IgD-negative memory B cell (primary cell): ENCODE measurements around the gene GDI1. TPM values are rescaled to one million over a fixed set of nuclear protein-coding genes. Genes with fewer than 3 reads are reported as not detected.
"Not testable (repeated sequence)": the region's sequence is repeated elsewhere in the genome, so short reads cannot be mapped to it uniquely, and the experiment has no call there.

Experiments used
- H3K27ac Mint-ChIP-seq, 3 donors: one replicate each; pipeline ENCODE4 v1.8.0; 2020 to 2022; ENCODE audit warnings: mild to moderate bottlenecking in 3 of 3, mixed read lengths in 3 of 3, moderate library complexity in 1 of 3
- H3K27me3 Mint-ChIP-seq: one replicate; pipeline ENCODE4 v1.8.0; 2021; ENCODE audit warnings: mixed read lengths
- H3K36me3 Mint-ChIP-seq: one replicate; pipeline ENCODE4 v1.8.0; 2020; ENCODE audit warnings: mild to moderate bottlenecking, mixed read lengths
- H3K4me1 Mint-ChIP-seq, 3 donors: one replicate each; pipeline ENCODE4 v1.8.0; 2020 to 2022; ENCODE audit warnings: mixed read lengths in 3 of 3, mild to moderate bottlenecking in 1 of 3
- H3K4me3 Mint-ChIP-seq, 4 donors: one replicate each; pipeline ENCODE4 v1.8.0; 2020 to 2022; ENCODE audit warnings: mild to moderate bottlenecking in 4 of 4, mixed read lengths in 4 of 4, moderate library complexity in 3 of 4
- H3K9me3 Mint-ChIP-seq, 3 donors: one replicate each; pipeline ENCODE4 v1.8.0; 2020 to 2021; ENCODE audit warnings: mixed read lengths in 3 of 3, mild to moderate bottlenecking in 1 of 3
- polyA plus RNA-seq: library from polyadenylated mRNA; unstranded; fragments of 300-500 nt; fragmentation: Illumina TruSeq; gene quantifications from one replicate; pipeline ENCODE4 v1.2.3, GENCODE V29; 2021

The GDI1 gene
- polyA plus RNA-seq = 38.1 TPM

DNA sequence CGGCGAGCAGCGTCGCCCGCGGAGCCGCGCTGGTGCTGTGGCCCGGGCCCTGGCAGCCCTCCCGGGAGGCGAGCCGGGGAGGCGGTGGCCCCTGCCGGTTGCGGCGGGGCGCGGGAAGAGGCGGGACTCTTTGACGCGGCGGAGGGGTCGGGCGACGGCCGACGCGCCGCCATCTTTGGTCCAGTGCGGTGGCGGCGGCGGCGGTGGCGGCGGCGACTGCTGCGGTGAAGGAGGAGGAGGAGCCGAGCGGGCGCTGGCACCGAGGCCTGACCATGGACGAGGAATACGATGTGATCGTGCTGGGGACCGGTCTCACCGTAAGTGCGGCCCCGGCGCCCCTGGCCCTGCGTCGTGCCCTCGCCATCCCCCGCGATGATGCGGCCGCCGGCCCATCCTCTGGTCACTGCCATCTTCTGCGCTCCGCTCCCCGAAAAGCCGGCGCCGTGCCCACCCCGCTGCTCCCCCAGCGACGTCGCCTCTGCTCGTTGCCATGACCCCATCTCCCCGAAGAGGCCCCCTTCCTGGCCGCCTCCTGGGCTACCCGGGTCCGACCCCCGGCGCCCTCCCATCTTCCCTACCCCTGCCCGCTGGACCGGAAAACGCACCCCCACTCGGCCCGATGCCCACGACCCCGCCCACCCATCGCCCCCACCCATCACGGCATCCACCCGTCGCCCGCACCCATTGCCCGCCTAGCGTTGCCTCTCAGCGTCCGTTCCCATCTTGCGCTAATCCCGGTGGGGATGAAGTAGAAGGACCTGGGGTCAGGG, at the start of gene GDI1:
Gene GDI1 (plus strand): TSS at position 172 of the 770 bp plus-strand sequence. CDS start 101 bp downstream, at position 273.
- peaks cover 0 to 6% (median 0%) of the 10 kb centered on the region in 3 donors for H3K4me1 Mint-ChIP-seq
- peak within 1 kb of the TSS; percentile 78 to 89 (median 86) for H3K4me3 Mint-ChIP-seq
- peaks cover 3% of the 10 kb centered on the region for H3K36me3 Mint-ChIP-seq
- H3K27ac Mint-ChIP-seq = peak within 1 kb of the TSS; percentile 47 to 93 (median 92)
- H3K27me3 Mint-ChIP-seq = no peaks in the 10 kb centered on the region
- no peaks in the 10 kb centered on the region for H3K9me3 Mint-ChIP-seq

DNA sequence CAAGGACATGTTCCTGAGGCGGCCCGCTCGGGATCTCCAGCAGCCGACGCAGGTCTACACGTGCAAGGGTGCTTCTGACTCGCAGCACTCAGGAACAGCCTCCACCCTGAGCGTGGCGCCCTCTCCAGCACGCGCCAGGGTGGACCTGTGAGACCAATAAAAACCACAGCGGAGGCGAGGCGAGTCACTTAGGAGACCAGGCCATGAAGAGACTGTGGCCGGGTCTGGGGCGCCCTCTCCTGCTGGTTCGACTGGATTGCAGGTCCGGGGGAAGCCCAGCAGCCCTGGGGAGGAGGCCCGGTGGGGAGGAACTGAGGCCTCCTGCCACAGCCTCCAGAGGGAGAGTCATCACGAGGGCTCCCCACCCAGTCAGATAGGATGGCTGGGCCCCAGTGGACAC, 48.9 kb upstream of the GDI1 start:
- H3K4me1 Mint-ChIP-seq, H3K9me3 Mint-ChIP-seq, H3K27ac Mint-ChIP-seq, H3K4me3 Mint-ChIP-seq, H3K36me3 Mint-ChIP-seq, H3K27me3 Mint-ChIP-seq: not testable (repeated sequence)

DNA sequence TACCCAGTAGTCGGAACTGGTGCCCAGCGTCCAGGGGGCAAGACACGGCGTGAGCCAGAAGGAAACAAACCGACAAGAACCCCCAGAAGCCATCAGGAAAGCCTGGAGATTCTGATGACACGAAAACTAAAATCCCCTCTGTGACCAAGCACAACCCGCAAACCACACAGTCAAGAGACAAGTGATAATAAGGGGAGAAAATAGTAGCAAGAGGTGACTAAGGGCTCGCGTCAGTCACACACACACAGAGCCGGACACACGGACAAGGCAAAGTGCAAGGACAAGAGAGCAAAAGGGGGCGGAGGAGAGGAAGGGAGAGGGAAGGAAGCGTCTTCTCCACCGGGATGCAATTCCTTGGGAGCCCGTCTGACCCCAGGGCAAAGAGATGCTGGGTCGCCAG, 48.3 kb upstream of the GDI1 start:
- H3K4me1 Mint-ChIP-seq, H3K4me3 Mint-ChIP-seq, H3K36me3 Mint-ChIP-seq, H3K27ac Mint-ChIP-seq, H3K27me3 Mint-ChIP-seq, H3K9me3 Mint-ChIP-seq: not testable (repeated sequence)

DNA sequence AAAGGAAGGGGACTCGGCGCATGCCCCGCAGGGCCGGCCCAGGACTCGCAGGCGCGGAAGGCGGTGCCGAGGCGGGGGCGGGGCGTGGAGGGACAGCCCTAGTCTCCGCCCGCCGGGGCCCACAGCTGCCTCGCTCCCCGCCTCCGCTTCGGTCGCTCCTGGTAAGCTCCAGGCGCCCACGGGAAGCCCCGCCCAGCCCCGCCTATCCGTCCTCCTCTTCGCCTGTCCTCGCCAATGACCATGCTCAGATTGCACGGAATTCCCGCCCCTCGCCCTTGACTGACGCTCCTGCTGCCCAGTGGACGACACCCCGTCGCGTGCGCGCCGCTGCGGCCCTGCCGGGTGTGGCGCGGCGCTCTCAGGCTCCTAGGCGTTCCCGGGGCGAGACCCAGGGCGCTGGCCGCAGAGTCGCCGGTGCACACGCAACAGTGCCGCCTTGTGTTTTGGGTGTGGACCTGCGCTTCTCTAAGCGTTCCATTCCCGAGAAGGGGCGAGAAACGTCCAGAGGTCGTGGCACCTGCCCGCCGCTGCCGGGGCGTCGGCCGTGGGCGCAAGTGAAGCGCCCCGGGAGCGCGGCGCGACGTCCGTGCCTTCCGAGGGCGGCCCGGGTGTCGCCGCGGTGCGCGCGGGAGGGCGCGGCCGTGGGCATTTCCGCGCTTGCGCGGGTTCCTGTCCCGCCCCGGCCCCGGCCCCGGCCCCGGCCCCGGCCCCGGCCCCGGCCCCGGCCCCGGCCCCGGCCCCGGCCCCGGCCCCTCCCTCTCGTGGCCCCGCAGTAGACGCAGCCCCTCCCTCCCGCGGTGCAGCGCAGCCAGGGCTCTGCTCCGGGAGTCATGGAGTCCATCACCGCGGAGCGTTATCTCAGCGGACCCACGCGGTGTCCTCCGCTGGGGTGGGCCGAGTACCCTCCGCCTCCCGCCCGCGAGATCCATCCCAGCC, 46.9 kb upstream of the GDI1 start:
- H3K27ac Mint-ChIP-seq, H3K4me1 Mint-ChIP-seq, H3K27me3 Mint-ChIP-seq, H3K36me3 Mint-ChIP-seq, H3K9me3 Mint-ChIP-seq, H3K4me3 Mint-ChIP-seq: not testable (repeated sequence)

DNA sequence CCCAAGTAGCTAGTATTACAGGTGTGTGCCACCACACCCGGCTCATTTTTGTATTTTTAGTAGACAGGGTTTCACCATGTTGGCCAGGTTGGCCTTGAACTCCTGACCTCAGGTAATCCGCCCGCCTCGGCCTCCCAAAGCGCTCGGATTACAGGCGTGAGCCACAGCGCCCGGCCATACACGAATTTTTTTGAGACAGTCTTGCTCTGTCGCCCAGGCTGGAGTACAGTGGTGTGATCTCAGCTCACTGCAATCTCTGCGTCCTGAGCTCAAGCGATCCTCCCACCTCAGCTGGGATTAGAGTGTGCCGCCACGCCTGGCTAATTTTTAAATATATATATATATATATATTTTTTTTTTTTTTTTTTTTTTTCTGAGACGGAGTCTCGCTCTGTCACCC, 40.6 kb upstream of the GDI1 start:
- H3K36me3 Mint-ChIP-seq, H3K9me3 Mint-ChIP-seq, H3K27me3 Mint-ChIP-seq: not testable (repeated sequence)
- Mint-ChIP-seq H3K27ac (peak overlapping the region in 2 of 3 donors; percentile 32 to 67), H3K4me1 (peaks cover 7 to 14% (median 8%) of the 10 kb centered on the region in 3 donors), H3K4me3 (peak overlapping the region; percentile 28 to 99 (median 62))

DNA sequence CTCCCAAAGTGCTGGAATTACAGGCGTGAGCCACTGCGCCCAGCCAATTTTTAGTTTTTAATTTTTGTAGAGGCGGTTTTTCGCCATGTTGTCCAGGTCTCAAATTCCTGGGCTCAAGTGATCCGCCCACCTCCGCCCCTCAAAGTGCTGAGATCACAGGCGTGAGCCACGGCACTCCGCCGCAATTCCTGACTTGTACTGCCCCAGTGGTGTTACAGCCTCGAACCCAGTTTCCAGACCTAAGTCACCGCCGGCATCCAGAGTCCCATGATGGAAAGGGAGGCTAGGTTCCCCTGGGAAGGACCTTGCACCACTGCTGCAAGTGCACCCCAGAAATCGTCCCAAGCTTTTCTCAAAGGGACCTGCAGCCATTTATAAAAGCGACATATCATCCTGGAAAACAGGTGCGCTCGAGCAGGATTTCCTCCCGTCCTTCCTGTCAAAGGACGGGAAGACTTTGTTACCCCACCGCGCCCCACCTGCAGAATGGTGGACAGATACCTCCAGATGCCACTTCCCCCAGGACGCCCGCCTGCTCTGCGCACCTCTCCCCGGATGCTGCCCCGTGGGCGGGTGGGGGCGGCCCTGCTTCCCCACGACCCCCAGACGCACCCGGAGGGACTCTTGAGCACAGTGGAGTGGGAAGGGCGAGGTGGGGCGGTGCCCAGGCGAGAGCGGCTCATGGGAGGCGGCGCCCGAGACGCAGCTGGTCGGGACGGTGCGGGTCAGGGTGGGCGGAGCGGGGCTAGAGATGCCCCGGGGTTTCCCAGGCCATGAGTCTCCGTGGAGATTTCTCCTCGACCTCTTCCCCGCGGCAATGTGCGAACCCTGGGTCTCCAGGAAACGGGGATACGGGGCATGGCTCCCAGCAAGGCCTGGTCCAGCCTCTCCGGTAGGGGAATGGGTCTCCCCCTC, 39.7 kb upstream of the GDI1 start:
- peaks cover 0 to 4% (median 0%) of the 10 kb centered on the region in 3 donors for H3K9me3 Mint-ChIP-seq
- peaks cover 6% of the 10 kb centered on the region for H3K36me3 Mint-ChIP-seq
- peak overlapping the region; percentile 94 to 99 (median 96) for H3K4me3 Mint-ChIP-seq
- H3K27me3 Mint-ChIP-seq = no peaks in the 10 kb centered on the region
- peak overlapping the region; percentile 94 to 97 (median 96) for H3K27ac Mint-ChIP-seq
- H3K4me1 Mint-ChIP-seq = peaks cover 8 to 14% (median 10%) of the 10 kb centered on the region in 3 donors

DNA sequence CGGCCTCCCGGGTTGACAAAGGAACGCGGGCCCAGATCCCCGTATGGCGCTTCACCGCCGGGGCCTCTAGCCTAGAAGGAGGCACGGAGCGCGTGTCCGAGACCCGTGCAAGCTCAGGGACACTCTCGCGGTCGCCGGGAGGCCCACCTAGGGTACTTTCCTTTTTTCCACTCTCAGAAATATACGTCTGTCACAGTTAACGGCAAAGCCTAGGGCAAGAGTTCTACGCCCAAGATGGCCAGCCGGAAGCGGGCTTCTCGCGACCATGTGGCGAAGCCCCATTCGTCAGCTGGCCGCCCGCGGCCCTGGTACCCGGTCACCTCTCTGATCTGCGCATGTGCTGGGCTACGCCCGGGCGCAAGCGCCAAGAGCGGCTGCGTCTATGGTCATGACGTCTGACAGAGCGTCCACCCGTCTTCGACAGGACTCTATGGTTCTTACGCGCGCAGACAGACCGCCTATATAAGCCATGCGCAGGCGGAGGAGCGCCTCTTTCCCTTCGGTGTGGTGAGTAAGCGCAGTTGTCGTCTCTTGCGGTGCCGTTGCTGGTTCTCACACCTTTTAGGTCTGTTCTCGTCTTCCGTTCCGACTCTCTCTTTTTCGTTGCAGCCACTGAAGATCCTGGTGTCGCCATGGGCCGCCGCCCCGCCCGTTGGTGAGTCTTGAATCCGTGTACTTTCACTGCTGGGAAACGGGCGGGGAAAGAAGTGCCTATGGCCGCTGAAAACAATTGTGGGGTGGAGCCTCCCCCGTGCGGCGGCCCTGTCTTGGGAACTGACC, 38.9 kb upstream of the GDI1 start, which contains the start of gene RPL10:
Gene RPL10 (plus strand): TSS at position 490 of the 780 bp plus-strand sequence. CDS start 143 bp downstream, at position 633.
- H3K9me3 Mint-ChIP-seq = peaks cover 0 to 4% (median 0%) of the 10 kb centered on the region in 3 donors
- peaks cover 6% of the 10 kb centered on the region for H3K36me3 Mint-ChIP-seq
- peak within 1 kb of the TSS; percentile 94 to 99 (median 96) for H3K4me3 Mint-ChIP-seq
- peaks cover 10 to 14% (median 10%) of the 10 kb centered on the region in 3 donors for H3K4me1 Mint-ChIP-seq
- peak within 1 kb of the TSS; percentile 94 to 97 (median 96) for H3K27ac Mint-ChIP-seq
- no peaks in the 10 kb centered on the region for H3K27me3 Mint-ChIP-seq

DNA sequence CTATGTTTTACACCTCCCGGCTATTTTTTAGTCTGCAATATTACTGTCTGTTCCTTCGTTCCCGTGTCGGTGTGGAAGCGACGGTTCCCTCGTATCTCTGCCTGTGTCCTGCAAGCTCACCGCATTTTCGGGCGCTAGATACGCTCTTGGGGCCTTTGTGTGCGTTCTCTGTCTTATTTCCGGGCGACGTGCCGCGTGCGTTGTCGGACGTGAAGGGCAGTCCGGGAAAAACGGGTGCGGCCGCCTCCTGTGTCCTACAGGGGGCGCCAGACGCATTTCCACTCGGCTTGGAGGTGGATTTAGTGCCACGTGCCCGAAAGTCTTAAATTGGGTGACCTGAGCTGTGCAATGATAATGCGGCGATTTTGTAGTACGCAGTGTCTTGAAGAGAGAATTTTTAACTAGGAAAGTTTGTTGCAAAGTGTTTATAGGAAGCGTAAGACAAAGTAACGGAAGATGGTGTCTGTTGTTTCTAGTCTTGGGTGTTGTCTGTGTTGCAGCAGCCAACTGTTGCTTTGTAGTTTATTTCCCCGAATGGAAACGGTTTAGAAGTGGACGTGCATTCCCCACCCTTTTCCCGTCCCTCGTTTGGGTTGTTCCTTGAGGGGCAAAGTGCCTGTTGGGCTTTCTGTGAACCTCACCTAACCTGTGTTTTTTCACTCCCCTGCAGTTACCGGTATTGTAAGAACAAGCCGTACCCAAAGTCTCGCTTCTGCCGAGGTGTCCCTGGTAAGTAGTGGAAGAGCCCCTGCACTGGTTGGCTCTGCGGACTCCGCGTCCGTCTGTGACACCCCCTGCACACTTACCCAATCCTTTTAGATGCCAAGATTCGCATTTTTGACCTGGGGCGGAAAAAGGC, 38.1 kb upstream of the GDI1 start:
- Mint-ChIP-seq H3K36me3 (peaks cover 6% of the 10 kb centered on the region), H3K27ac (peak overlapping the region; percentile 94 to 97 (median 96)), H3K27me3 (no peaks in the 10 kb centered on the region), H3K9me3 (peaks cover 0 to 4% (median 0%) of the 10 kb centered on the region in 3 donors), H3K4me1 (peaks cover 10 to 14% (median 10%) of the 10 kb centered on the region in 3 donors), H3K4me3 (peak overlapping the region; percentile 94 to 99 (median 96))

DNA sequence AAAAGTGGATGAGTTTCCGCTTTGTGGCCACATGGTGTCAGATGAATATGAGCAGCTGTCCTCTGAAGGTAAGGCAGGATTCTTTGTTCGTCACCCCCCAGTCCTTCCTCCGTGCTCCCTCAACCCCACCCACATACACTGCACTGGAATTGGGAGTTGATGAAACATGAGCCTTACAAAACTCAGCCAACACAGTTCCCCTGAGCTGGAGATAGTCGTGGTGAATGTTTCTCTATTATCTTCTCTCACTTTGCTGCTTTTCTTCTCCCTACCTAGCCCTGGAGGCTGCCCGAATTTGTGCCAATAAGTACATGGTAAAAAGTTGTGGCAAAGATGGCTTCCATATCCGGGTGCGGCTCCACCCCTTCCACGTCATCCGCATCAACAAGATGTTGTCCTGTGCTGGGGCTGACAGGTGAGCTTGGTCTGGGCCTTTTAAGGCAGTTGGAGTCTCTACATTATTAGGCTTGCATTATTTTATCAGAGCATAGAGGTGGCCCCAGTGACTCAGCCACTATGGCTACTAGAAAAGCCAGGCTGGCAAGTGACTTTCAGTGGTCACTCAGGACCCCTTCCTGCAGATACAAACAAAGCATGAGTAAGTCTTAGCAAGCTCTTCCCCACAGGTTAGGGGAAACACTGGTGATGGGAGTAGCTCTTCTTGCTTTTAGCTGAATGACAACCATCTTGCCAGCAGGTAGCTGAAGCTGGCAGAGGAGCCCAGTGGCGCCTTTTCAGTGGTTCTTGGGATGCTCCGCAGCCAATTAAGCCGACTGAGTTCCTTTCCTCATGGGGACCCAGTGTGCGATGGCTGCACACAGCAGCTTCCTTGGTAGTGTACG, 37.2 kb upstream of the GDI1 start:
- Mint-ChIP-seq H3K36me3 (peaks cover 6% of the 10 kb centered on the region), H3K4me1 (peaks cover 10 to 14% (median 10%) of the 10 kb centered on the region in 3 donors), H3K27ac (peak overlapping the region; percentile 94 to 97 (median 96)), H3K9me3 (peaks cover 0 to 4% (median 0%) of the 10 kb centered on the region in 3 donors), H3K27me3 (no peaks in the 10 kb centered on the region), H3K4me3 (peak overlapping the region; percentile 94 to 99 (median 96))

DNA sequence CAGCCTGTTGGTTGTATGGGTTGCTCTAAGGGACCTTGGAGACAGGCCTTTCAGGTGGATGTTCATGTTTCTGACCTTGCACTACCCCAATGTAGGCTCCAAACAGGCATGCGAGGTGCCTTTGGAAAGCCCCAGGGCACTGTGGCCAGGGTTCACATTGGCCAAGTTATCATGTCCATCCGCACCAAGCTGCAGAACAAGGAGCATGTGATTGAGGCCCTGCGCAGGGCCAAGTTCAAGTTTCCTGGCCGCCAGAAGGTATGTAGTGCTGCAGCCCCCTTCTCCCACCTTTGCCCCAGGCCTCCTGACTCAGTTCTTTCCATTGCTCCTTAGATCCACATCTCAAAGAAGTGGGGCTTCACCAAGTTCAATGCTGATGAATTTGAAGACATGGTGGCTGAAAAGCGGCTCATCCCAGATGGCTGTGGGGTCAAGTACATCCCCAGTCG, 36.6 kb upstream of the GDI1 start:
- H3K4me1 Mint-ChIP-seq = peaks cover 10 to 14% (median 10%) of the 10 kb centered on the region in 3 donors
- not testable (repeated sequence) for H3K27me3 Mint-ChIP-seq, H3K9me3 Mint-ChIP-seq, H3K36me3 Mint-ChIP-seq
- H3K4me3 Mint-ChIP-seq = peak overlapping the region in 3 of 4 donors; percentile 68 to 94 (median 94)
- peak overlapping the region; percentile 62 to 97 (median 96) for H3K27ac Mint-ChIP-seq

DNA sequence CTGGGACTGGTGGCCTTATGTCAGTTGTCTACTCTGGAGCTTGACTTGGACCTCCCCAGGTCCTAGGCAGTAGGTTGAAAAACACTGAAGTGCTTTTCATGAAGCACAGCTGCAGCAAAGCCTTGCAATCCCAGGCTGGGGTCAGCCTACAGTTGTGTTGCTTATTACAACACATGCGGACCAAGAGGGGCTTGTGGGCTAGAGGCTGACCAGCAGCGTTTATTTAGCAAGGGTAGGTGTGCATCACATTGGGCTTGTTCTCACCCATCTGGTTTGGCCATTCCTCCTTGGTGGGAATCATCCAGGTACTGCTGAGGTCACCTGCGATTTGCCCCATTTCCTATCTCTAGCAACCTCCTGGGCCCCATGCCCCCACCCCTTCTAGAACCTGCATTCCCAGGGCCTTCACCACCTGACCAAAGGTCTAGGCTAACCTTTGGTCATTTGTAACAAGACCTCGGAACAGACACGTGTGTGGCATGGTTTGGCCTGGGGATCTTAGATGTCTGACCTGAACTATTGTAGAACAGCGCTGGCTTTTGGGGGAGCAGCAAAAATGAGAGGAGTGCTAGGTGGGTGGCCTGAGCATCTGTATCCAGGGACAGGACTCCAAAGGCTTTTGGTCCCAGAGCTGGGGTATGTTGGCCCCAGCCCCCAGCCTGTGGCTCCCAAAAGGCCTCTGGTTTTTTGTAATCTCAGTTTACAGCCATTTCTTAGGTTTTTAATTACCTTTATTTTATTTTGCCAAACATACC, 35.7 kb upstream of the GDI1 start:
- H3K4me1 Mint-ChIP-seq = peaks cover 10 to 14% (median 10%) of the 10 kb centered on the region in 3 donors
- H3K27ac Mint-ChIP-seq = peak overlapping the region; percentile 62 to 97 (median 78)
- H3K9me3 Mint-ChIP-seq = peaks cover 0 to 4% (median 0%) of the 10 kb centered on the region in 3 donors
- H3K4me3 Mint-ChIP-seq = peak overlapping the region in 3 of 4 donors; percentile 34 to 94 (median 43)
- peaks cover 6% of the 10 kb centered on the region for H3K36me3 Mint-ChIP-seq
- H3K27me3 Mint-ChIP-seq = no peaks in the 10 kb centered on the region
